IMR-90 (cell line): Measurements from ENCODE around the gene FAM118A. TPM values are rescaled to one million over a fixed set of nuclear protein-coding genes. Genes with fewer than 3 reads are reported as not detected.

Experiments used
- ATAC-seq: fragments of 200-7000 bp; cut with Tn5 transposase; 2 replicates; pipeline ENCODE4 v1.9.1; 2020; ENCODE audit warnings: low read depth, mild to moderate bottlenecking, moderate library complexity
- BruUV-seq: library from RNA; stranded (reverse); fragments of 400-500 nt; replicated peaks from 2 replicates; lab custom pipeline; 2021; lab: Mats Ljungman, UMichigan
- CTCF ChIA-PET: fragments of 300-600 bp; formaldehyde crosslinking; extraction: SDS; loops from one replicate; lab custom pipeline; 2021; ENCODE audit warnings: antibody characterized with exemption; lab: Yijun Ruan, JAX
- POLR2A ChIA-PET: fragments of 300-600 bp; sonication (Branson Sonifier 250); formaldehyde crosslinking; loops from one replicate; lab custom pipeline; 2022; ENCODE audit warnings: antibody characterized with exemption; ENCODE audit not compliant: unreplicated experiment; lab: Charles Lee
- DNase-seq: peaks from one replicate; pipeline ENCODE4 v3.0.0; 2013
- H2AFZ ChIP-seq: replicated peaks from 2 replicates; pipeline ENCODE3; 2013; ENCODE audit warnings: low read length, mild to moderate bottlenecking; ENCODE audit not compliant: poor library complexity
- H2AK5ac ChIP-seq: 2 replicates; pipeline ENCODE4 v1.6.1; 2013; ENCODE audit warnings: low read depth, low read length, inconsistent platforms
- H2AK9ac ChIP-seq: replicated peaks from 2 replicates; pipeline ENCODE3; 2013; ENCODE audit warnings: mild to moderate bottlenecking, low read depth, low read length, moderate library complexity; ENCODE audit not compliant: poor library complexity
- H2BK120ac ChIP-seq: 2 replicates; pipeline ENCODE4 v1.6.1; 2013; ENCODE audit warnings: low read depth, low read length, inconsistent platforms
- H2BK15ac ChIP-seq: 3 replicates; pipeline ENCODE4 v1.6.1; 2013; ENCODE audit warnings: low read depth, low read length, inconsistent platforms
- H2BK20ac ChIP-seq: 2 replicates; pipeline ENCODE4 v1.6.1; 2013; ENCODE audit warnings: low read depth, mild to moderate bottlenecking, inconsistent platforms, low read length, moderate library complexity
- H2BK5ac ChIP-seq: 2 replicates; pipeline ENCODE4 v1.6.1; 2013; ENCODE audit warnings: mild to moderate bottlenecking, low read depth, low read length, inconsistent platforms; ENCODE audit not compliant: poor library complexity, severe bottlenecking
- H3K14ac ChIP-seq: replicated peaks from 2 replicates; pipeline ENCODE4 v1.6.1; 2013; ENCODE audit warnings: low read depth, low read length, inconsistent platforms
- H3K18ac ChIP-seq: 2 replicates; pipeline ENCODE4 v1.6.1; 2013; ENCODE audit warnings: low read depth, low read length, control low read depth
- H3K23ac ChIP-seq: 2 replicates; pipeline ENCODE4 v1.6.1; 2013; ENCODE audit warnings: low read depth, low read length, inconsistent platforms
- H3K27ac ChIP-seq: 2 replicates; pipeline ENCODE4 v1.5.1; 2013; ENCODE audit warnings: mild to moderate bottlenecking, control low read depth, low read length; ENCODE audit not compliant: insufficient read depth
- H3K27me3 ChIP-seq: 2 replicates; pipeline ENCODE4 v1.6.1; 2013; ENCODE audit warnings: low read length; ENCODE audit not compliant: control insufficient read depth, insufficient read depth
- H3K36me3 ChIP-seq: 2 replicates; pipeline ENCODE4 v1.6.1; 2013; ENCODE audit warnings: low read length, mixed read lengths; ENCODE audit not compliant: control insufficient read depth, insufficient read depth
- H3K4ac ChIP-seq: 2 replicates; pipeline ENCODE4 v1.6.1; 2013; ENCODE audit warnings: low read depth, low read length, inconsistent platforms
- H3K4me1 ChIP-seq: 2 replicates; pipeline ENCODE4 v1.6.1; 2013; ENCODE audit warnings: low read length, mixed read lengths; ENCODE audit not compliant: control insufficient read depth, insufficient read depth
- H3K4me2 ChIP-seq: 2 replicates; pipeline ENCODE4 v1.6.1; 2013; ENCODE audit warnings: low read depth, mild to moderate bottlenecking, control low read depth, low read length, moderate library complexity
- H3K4me3 ChIP-seq: 2 replicates; pipeline ENCODE4 v1.5.1; 2013; ENCODE audit warnings: low read depth, mild to moderate bottlenecking, control low read depth, low read length, moderate library complexity; ENCODE audit not compliant: insufficient read depth
- H3K56ac ChIP-seq: 2 replicates; pipeline ENCODE4 v1.6.1; 2013; ENCODE audit warnings: low read length, inconsistent platforms; ENCODE audit not compliant: insufficient read depth; ENCODE audit errors: extremely low read depth
- H3K79me1 ChIP-seq, 2 experiments: 2 replicates each; pipeline ENCODE4 v1.6.1; 2013; ENCODE audit warnings: low read length in 2 of 2, inconsistent platforms in 1 of 2, low read depth in 1 of 2
- H3K9ac ChIP-seq: 2 replicates; pipeline ENCODE4 v1.6.1; 2013; ENCODE audit warnings: low read depth, low read length, control low read depth
- H3K9me1 ChIP-seq: 2 replicates; pipeline ENCODE4 v1.6.1; 2013; ENCODE audit warnings: low read length, inconsistent platforms; ENCODE audit not compliant: insufficient read depth
- H3K9me3 ChIP-seq: 2 replicates; pipeline ENCODE4 v1.6.1; 2013; ENCODE audit warnings: low read length; ENCODE audit not compliant: control insufficient read depth, insufficient read depth
- H4K20me1 ChIP-seq: 2 replicates; pipeline ENCODE4 v1.6.1; 2013; ENCODE audit warnings: low read length, inconsistent platforms; ENCODE audit not compliant: insufficient read depth
- H4K5ac ChIP-seq: 2 replicates; pipeline ENCODE4 v1.6.1; 2013; ENCODE audit warnings: mild to moderate bottlenecking, low read depth, low read length, control low read depth
- H4K8ac ChIP-seq, 2 experiments: 2 replicates each; pipeline ENCODE4 v1.6.1; 2013; ENCODE audit warnings: low read depth in 2 of 2, low read length in 2 of 2, control low read depth in 1 of 2, inconsistent platforms in 1 of 2
- H4K91ac ChIP-seq: 2 replicates; pipeline ENCODE4 v1.6.1; 2013; ENCODE audit warnings: low read depth, low read length, inconsistent platforms; ENCODE audit not compliant: insufficient read depth
- FOS ChIP-seq: fragments of 150-350 bp; IDR thresholded peaks from 2 replicates; pipeline ENCODE4 v1.6.1; 2016; ENCODE audit warnings: low read depth, low read length
- WGBS, 2 experiments: methylation state at CpG; one replicate each; pipeline versions ENCODE4 v1.1.5 to v1.1.7; 2013; ENCODE audit warnings: missing lambda C conversion rate in 2 of 2; ENCODE audit not compliant: insufficient read length in 1 of 2; ENCODE audit errors: extremely low coverage in 2 of 2; 5-methylcytosine and 5-hydroxymethylcytosine counted together
- dilution Hi-C: fragments of 300-500 bp; cut with HindIII; formaldehyde crosslinking; loops from one replicate; pipeline ENCODE4 v1.14.3; 2018; ENCODE audit warnings: low sequenced_read_pairs; ENCODE audit not compliant: unreplicated experiment
- in situ Hi-C: fragments of 300-500 bp; cut with MboI; formaldehyde crosslinking; loops from 3 replicates; pipeline ENCODE4 v1.14.3; 2019; ENCODE audit warnings: low sequenced_read_pairs, inconsistent platforms, mixed read lengths
- intact Hi-C: fragments of 100-400 bp; cut with micrococcal nuclease; formaldehyde crosslinking; loops from 2 replicates; pipeline ENCODE4 v1.10.0; 2022
- polyA plus RNA-seq, 3 experiments: library from polyadenylated mRNA; depleted of rRNA; stranded (reverse); fragments of >200 nt; gene quantifications; 2 replicates each; pipeline ENCODE4 v1.2.3, GENCODE V29; 2012; ENCODE audit warnings: low replicate concordance in 1 of 3
- total RNA-seq: library from RNA; depleted of rRNA; stranded (reverse); fragments of >200 nt; gene quantifications from 2 replicates; pipeline ENCODE4 v1.2.3, GENCODE V29; 2012
- TF ChIP-seq, protein P1 (sequence below): fragments of 150-350 bp; IDR thresholded peaks from 2 replicates; pipeline ENCODE4 v1.6.1; 2017; ENCODE audit warnings: mild to moderate bottlenecking, antibody characterized with exemption, low read length, low read depth

The FAM118A gene
- total and polyA plus RNA-seq, 2 of the 4 experiments (the other 2 are of a cell fraction) = 20.6 to 95.6 TPM

GRCh38 chr22:45323695-45324094, 14.0 kb downstream of the FAM118A start:
- H3K9me1 ChIP-seq = peaks cover 21% of the 10 kb centered on the region
- H3K18ac ChIP-seq = no peak overlapping the region
- intact Hi-C loops (no loop called here), in situ Hi-C loops (no loop called here), dilution Hi-C loops (no loop called here)
- ATAC-seq (no peak), DNase-seq (no peak)
- H3K4me1 ChIP-seq = peaks cover 13% of the 10 kb centered on the region
- H3K9ac ChIP-seq = no peak overlapping the region
- peaks cover 39% of the 10 kb centered on the region for H3K36me3 ChIP-seq
- H2AK9ac ChIP-seq = no peak overlapping the region
- peaks cover 21 to 58% of the 10 kb centered on the region in 2 experiments for H3K79me1 ChIP-seq
- H3K4me3 ChIP-seq = no peak overlapping the region
- no peak overlapping the region for H2AFZ ChIP-seq
- H2BK15ac ChIP-seq = no peak overlapping the region
- H3K27me3 ChIP-seq = no peaks in the 10 kb centered on the region
- 100% methylated on average over 2 of the region's 7 CpGs; no CpG with 5 or more reads in 1 of the 2 experiments for WGBS, 2 experiments
- H3K56ac ChIP-seq = no peak overlapping the region
- no peak for TF ChIP-seq FOS
- TF ChIP-seq, protein P1, sequence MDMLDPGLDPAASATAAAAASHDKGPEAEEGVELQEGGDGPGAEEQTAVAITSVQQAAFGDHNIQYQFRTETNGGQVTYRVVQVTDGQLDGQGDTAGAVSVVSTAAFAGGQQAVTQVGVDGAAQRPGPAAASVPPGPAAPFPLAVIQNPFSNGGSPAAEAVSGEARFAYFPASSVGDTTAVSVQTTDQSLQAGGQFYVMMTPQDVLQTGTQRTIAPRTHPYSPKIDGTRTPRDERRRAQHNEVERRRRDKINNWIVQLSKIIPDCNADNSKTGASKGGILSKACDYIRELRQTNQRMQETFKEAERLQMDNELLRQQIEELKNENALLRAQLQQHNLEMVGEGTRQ = no peak
- BruUV-seq = no TSS peak
- peaks cover 19% of the 10 kb centered on the region for H4K20me1 ChIP-seq
- no peak overlapping the region for H3K4me2 ChIP-seq
- no peak overlapping the region for H3K23ac ChIP-seq
- H4K8ac ChIP-seq = no peak overlapping the region
- H3K14ac ChIP-seq = no peak overlapping the region
- H2BK20ac ChIP-seq = no peak overlapping the region
- ChIA-PET CTCF (interaction anchor here (0.6 to 0.7 kb wide), 3 partner anchors 25 to 153 kb away, joined by 3 read pairs; no protein-coding TSS in a partner anchor), POLR2A (no interaction called here)
- H3K27ac ChIP-seq = no peak overlapping the region
- no peak overlapping the region for H2AK5ac ChIP-seq
- H2BK120ac ChIP-seq = no peak overlapping the region
- H4K91ac ChIP-seq = no peak overlapping the region
- H3K9me3 ChIP-seq = no peaks in the 10 kb centered on the region
- no peak overlapping the region for H2BK5ac ChIP-seq
- no peak overlapping the region for H4K5ac ChIP-seq
- H3K4ac ChIP-seq = no peak overlapping the region
